BE2C (cell line): ENCODE data around the gene RIMS3.

ENCODE experiments used
- DNase-seq: peaks from one replicate; pipeline ENCODE4 v3.0.0-alpha.2; 2020
- H3K27me3 ChIP-seq: fragments of 250-450 bp; sonication (Bioruptor Pico); 2 replicates; pipeline ENCODE4 v1.5.1; 2020; ENCODE audit warnings: mild to moderate bottlenecking
- H3K36me3 ChIP-seq: fragments of 250-450 bp; sonication (Bioruptor Pico); 2 replicates; pipeline ENCODE4 v1.5.1; 2020; ENCODE audit warnings: mild to moderate bottlenecking
- H3K4me1 ChIP-seq: fragments of 250-450 bp; sonication (Bioruptor Pico); 2 replicates; pipeline ENCODE4 v1.5.1; 2020
- H3K4me3 ChIP-seq: 2 replicates; pipeline ENCODE4 v1.5.1; 2011; ENCODE audit warnings: low read depth, low read length
- H3K9me3 ChIP-seq: fragments of 250-450 bp; sonication (Bioruptor Pico); 2 replicates; pipeline ENCODE4 v1.5.1; 2020
- CTCF ChIP-seq: IDR thresholded peaks from 2 replicates; pipeline ENCODE4 v1.5.1; 2012; ENCODE audit warnings: mild to moderate bottlenecking, low read depth, low read length

The RIMS3 gene

GRCh38 chr1:40687059-40687458 lies 21.6 kb upstream of the RIMS3 start:
- DNase-seq, result no peak
- Histone ChIP-seq H3K36me3 (peaks cover 2% of the 10 kb centered on the region; the same call in 1 of the 2 replicates), H3K4me1 (no peaks in the 10 kb centered on the region; the same call in 1 of the 2 replicates), H3K27me3 (no peaks in the 10 kb centered on the region), H3K9me3 (no peaks in the 10 kb centered on the region), H3K4me3 (no peak overlapping the region)
- no peak for TF ChIP-seq CTCF

- no peak for DNase-seq
- Histone ChIP-seq H3K4me1 (no peaks in the 10 kb centered on the region), H3K9me3 (no peaks in the 10 kb centered on the region), H3K36me3 (peaks cover 2% of the 10 kb centered on the region; the same call in 1 of the 2 replicates), H3K4me3 (no peak overlapping the region), H3K27me3 (no peaks in the 10 kb centered on the region)
- no peak for TF ChIP-seq CTCF
These were observed 19.2 kb upstream of the RIMS3 start for GRCh38 chr1:40684669-40685068.

GRCh38 chr1:40679165-40679953 lies 13.9 kb upstream of the RIMS3 start:
- Histone ChIP-seq H3K9me3 (no peaks in the 10 kb centered on the region), H3K4me3 (no peak overlapping the region), H3K4me1 (no peaks in the 10 kb centered on the region), H3K27me3 (no peaks in the 10 kb centered on the region), H3K36me3 (no peaks in the 10 kb centered on the region)
- no peak for DNase-seq
- TF ChIP-seq CTCF, result no peak

GRCh38 chr1:40676501-40676900 lies 11.0 kb upstream of the RIMS3 start:
- H3K4me1 ChIP-seq, result no peaks in the 10 kb centered on the region
- no peak overlapping the region for H3K4me3 ChIP-seq
- no peaks in the 10 kb centered on the region for H3K36me3 ChIP-seq
- H3K27me3 ChIP-seq, result no peaks in the 10 kb centered on the region
- no peak for TF ChIP-seq CTCF
- H3K9me3 ChIP-seq, result no peaks in the 10 kb centered on the region
- no peak for DNase-seq

- TF ChIP-seq CTCF, result no peak
- no peaks in the 10 kb centered on the region for H3K4me1 ChIP-seq
- no peaks in the 10 kb centered on the region for H3K27me3 ChIP-seq
- no peaks in the 10 kb centered on the region for H3K36me3 ChIP-seq
- H3K9me3 ChIP-seq, result no peaks in the 10 kb centered on the region
- DNase-seq, result no peak
- no peak overlapping the region for H3K4me3 ChIP-seq
These were observed 8.0 kb upstream of the RIMS3 start for GRCh38 chr1:40673452-40673851.

- Histone ChIP-seq H3K36me3 (no peaks in the 10 kb centered on the region), H3K4me1 (no peaks in the 10 kb centered on the region), H3K9me3 (no peaks in the 10 kb centered on the region), H3K4me3 (0 out of 2 replicates have a peak overlapping the region, but pooled peaks have one; percentile 24), H3K27me3 (no peaks in the 10 kb centered on the region)
- DNase-seq, result peak; percentile 78
- TF ChIP-seq CTCF, result peak; percentile 79
These were observed 3.5 kb upstream of the RIMS3 start for GRCh38 chr1:40668769-40669525.
